Left ventricle myocardium inferior (tissue), 1 donor: ENCODE measurements around the gene VSIG10L. TPM values are rescaled to one million over a fixed set of nuclear protein-coding genes. Genes with fewer than 3 reads are reported as not detected.
A peak's percentile ranks its signal among the peaks of the same experiment; 100 is the strongest.

Source experiments
- DNase-seq: peaks from one replicate; pipeline ENCODE4 v3.0.0-alpha.2; 2020
- H3K27ac ChIP-seq: fragments of 200-600 bp; replicated peaks from 2 replicates; pipeline ENCODE4 v1.8.0; 2021
- H3K27me3 ChIP-seq: fragments of 200-600 bp; 2 replicates; pipeline ENCODE4 v1.8.0; 2021; ENCODE audit warnings: low read depth
- H3K36me3 ChIP-seq: fragments of 200-600 bp; 2 replicates; pipeline ENCODE4 v1.8.0; 2021
- H3K4me1 ChIP-seq: fragments of 200-600 bp; 2 replicates; pipeline ENCODE4 v1.8.0; 2021
- H3K4me3 ChIP-seq: fragments of 200-600 bp; 2 replicates; pipeline ENCODE4 v1.8.0; 2021; ENCODE audit warnings: mild to moderate bottlenecking, moderate library complexity
- H3K9me3 ChIP-seq: fragments of 200-600 bp; replicated peaks from 2 replicates; pipeline ENCODE4 v1.8.0; 2021
- intact Hi-C: fragments of 100-400 bp; cut with micrococcal nuclease; formaldehyde crosslinking; loops from one replicate; pipeline ENCODE4 v1.11.0; 2022
- total RNA-seq: library from RNA; stranded (reverse); fragmentation: NEBNext Ultra II Directional; extraction: Animal tissue kit (Norgen Biotek cat#: 25700); gene quantifications from one replicate; pipeline ENCODE4 v1.2.1, GENCODE V29; 2021
- TF ChIP-seq, protein P1 (sequence below): fragments of 200-600 bp; IDR thresholded peaks from 2 replicates; pipeline ENCODE4 v1.8.0; 2021; ENCODE audit warnings: antibody characterized with exemption, mild to moderate bottlenecking, borderline replicate concordance
- donor health status: DM: no; HTN: yes; CAD: no; lungs with severe emphysema.

The VSIG10L gene
- total RNA-seq, 1 donor from 2014 or later = 0.66 TPM

DNA sequence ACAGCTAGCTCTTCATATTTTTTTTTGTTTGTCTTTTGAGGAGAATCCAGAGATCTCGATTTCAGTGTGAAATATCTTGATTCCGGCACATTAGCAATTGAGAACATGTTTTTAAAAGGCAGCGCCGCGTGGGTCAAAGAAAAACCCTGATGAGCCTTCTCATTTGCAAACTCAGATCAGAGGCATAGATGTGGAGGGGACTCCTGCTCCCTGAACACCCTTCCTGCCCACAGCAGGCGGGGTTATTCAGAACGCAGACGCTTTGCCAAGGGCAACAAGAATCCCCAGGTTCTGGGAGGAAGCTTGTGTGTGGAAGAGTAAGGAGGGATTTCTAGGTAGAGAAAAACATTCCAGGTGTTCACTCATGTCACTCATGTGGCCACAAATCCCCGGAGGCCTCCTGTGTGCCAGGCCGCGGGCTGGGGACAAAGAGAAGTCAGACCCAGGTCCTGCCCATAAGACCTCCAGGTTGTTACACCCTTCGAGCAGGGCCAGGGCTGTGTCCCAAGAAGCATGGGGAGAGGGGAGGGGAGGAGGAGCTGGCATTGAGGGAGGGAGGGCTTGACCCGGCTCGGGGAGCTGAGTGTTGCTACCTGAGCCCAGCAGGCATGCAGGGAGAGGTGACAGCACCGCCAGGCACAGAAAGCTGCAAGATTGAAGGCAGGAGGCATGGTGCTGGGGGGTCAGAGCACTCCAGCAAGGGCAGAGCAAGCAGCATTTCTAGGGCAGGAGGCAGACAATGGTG, 46.4 kb downstream of the VSIG10L start:
- Histone ChIP-seq H3K36me3 (no peaks in the 10 kb centered on the region), H3K4me1 (no peaks in the 10 kb centered on the region), H3K27ac (no peak overlapping the region), H3K4me3 (no peak overlapping the region), H3K27me3 (peaks cover 98% of the 10 kb centered on the region), H3K9me3 (peaks cover 7% of the 10 kb centered on the region)
- TF ChIP-seq, protein P1, sequence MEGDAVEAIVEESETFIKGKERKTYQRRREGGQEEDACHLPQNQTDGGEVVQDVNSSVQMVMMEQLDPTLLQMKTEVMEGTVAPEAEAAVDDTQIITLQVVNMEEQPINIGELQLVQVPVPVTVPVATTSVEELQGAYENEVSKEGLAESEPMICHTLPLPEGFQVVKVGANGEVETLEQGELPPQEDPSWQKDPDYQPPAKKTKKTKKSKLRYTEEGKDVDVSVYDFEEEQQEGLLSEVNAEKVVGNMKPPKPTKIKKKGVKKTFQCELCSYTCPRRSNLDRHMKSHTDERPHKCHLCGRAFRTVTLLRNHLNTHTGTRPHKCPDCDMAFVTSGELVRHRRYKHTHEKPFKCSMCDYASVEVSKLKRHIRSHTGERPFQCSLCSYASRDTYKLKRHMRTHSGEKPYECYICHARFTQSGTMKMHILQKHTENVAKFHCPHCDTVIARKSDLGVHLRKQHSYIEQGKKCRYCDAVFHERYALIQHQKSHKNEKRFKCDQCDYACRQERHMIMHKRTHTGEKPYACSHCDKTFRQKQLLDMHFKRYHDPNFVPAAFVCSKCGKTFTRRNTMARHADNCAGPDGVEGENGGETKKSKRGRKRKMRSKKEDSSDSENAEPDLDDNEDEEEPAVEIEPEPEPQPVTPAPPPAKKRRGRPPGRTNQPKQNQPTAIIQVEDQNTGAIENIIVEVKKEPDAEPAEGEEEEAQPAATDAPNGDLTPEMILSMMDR = no peak
- intact Hi-C loops = no loop called here
- DNase-seq = no peak

DNA sequence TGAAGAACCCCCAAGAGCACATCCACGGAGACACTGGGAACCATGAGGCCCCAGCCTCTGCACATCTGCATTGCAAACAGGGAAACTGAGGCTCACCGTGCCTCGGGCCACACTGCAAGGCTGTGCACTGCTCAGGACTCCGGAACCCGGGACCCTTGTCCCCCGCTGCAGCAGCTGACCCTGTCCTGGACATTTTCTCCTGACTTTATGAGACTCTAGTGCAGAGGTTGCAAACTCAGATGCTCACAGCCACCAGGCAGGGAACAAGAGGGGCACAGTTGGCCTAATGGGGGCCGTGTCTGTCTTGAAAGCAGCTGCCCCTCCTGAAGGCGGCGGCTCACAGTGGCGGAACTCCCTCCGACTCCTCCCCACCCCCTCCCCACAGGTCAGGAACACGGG, 47.0 kb downstream of the VSIG10L start:
- Histone ChIP-seq H3K4me3 (no peak overlapping the region), H3K4me1 (no peaks in the 10 kb centered on the region), H3K27me3 (peaks cover 98% of the 10 kb centered on the region), H3K36me3 (no peaks in the 10 kb centered on the region), H3K9me3 (peaks cover 7% of the 10 kb centered on the region), H3K27ac (no peak overlapping the region)
- TF ChIP-seq, protein P1 = no peak
- intact Hi-C loops = no loop called here
- DNase-seq = no peak

DNA sequence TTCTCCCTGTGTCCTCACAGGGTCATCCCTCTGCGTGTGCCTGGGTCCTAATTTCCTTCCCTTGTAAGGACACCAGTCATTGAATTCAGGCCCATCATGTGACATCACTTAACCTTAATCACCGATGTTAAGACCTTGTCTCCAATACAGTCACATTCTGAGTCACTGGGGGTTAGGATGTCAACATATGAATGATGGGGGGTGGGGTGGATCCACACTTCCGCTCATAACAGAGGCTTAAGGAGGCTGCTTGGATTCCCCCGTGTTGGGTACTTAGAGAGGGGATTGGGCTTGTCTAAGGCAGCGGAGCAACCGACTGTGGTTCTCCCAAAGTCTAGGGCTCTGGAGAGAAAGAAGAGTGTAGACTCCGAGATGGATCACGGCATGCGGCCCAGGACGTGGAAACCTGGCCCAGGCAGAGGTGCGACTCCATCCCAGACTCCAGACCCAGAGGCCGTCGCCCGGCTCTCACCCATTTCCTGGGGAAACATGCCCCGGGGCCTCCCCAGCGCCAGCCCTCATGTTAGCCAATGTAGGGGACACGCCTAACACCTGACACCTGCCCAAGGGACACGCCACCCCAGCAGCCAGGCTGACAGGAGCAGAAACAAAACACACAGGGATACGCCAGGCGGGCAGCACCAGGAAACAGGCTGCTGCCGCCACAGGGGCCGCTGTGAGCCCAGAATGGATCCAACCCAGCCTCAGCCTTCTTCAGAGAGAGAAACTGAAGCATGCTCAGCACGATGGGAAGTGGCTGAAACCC, 47.5 kb downstream of the VSIG10L start:
- H3K27me3 ChIP-seq = peaks cover 98% of the 10 kb centered on the region
- no peaks in the 10 kb centered on the region for H3K36me3 ChIP-seq
- no peak overlapping the region for H3K27ac ChIP-seq
- TF ChIP-seq, protein P1 = no peak
- DNase-seq = no peak
- peaks cover 7% of the 10 kb centered on the region for H3K9me3 ChIP-seq
- H3K4me3 ChIP-seq = no peak overlapping the region
- no peaks in the 10 kb centered on the region for H3K4me1 ChIP-seq
- intact Hi-C loops = no loop called here

DNA sequence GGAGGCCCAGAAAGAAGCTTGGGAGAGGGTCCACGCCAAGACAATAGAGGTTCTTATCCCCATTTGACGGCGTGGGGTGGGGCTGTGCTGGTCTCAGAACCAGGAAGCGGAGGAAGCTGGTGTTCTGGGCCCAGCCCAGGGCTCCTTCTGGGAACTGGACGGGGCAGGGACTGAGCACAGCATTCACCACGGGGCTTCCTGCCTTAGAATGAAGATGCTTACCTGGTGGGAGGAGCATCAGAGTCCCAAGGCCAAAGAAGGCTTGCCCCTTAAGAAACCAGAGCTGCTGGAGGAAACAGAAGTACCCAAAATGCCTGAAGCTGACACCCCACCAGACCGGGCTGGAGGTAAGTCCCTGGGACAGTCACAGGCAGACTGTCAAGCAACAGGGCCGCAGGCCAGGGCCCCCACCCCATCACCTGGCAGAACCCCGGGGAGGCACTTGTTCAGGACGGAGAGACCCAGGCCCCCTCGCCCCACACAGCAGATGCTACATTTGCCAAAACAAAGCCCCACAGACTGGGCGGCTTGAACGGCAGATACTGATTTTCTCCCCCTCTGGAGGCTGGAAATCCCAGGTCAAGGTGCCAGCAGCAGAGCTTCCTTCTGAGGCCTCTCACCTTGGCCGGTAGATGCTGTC, 48.2 kb downstream of the VSIG10L start:
- DNase-seq = no peak
- Histone ChIP-seq H3K9me3 (peaks cover 7% of the 10 kb centered on the region), H3K4me3 (no peak overlapping the region), H3K36me3 (no peaks in the 10 kb centered on the region), H3K4me1 (no peaks in the 10 kb centered on the region), H3K27ac (no peak overlapping the region), H3K27me3 (peaks cover 98% of the 10 kb centered on the region)
- intact Hi-C loops = no loop called here
- TF ChIP-seq, protein P1 = no peak

DNA sequence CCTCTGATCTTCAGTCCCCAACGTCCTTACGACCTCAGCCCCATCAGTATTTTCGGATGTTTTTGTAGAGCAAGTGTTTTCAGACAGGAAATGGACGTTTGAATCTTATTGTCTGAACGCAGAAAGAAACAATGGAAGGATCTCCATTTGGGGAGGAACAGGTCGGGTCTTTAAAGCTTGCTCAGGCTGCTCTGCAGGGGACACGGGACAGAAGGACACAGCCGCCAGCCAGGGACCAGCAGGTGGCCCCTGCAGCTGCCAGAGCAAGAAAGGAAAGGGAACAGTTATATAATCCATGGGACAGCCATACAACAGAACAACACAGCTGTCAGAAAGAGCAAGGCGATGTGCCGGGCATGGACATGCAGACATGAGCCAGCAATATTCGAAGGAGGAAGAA, 49.0 kb downstream of the VSIG10L start:
- peaks cover 98% of the 10 kb centered on the region for H3K27me3 ChIP-seq
- intact Hi-C loops = no loop called here
- H3K4me1 ChIP-seq = no peaks in the 10 kb centered on the region
- no peak overlapping the region for H3K27ac ChIP-seq
- TF ChIP-seq, protein P1 = no peak
- H3K36me3 ChIP-seq = no peaks in the 10 kb centered on the region
- H3K4me3 ChIP-seq = no peak overlapping the region
- no peaks in the 10 kb centered on the region for H3K9me3 ChIP-seq
- DNase-seq = peak; percentile 25
